Endothelial cell of umbilical vein (primary cell): Measurements from ENCODE around the gene NDUFS2. TPM values are rescaled to one million over a fixed set of nuclear protein-coding genes. Genes with fewer than 3 reads are reported as not detected.

Source experiments
- BruUV-seq: library from RNA; stranded (reverse); fragments of 400-500 nt; replicated peaks from 2 replicates; lab custom pipeline; 2021; lab: Mats Ljungman, UMichigan
- CTCF ChIA-PET: fragments of 300-600, 350-600 bp; sonication (Branson Sonifier 250); formaldehyde crosslinking; loops from one replicate; lab custom pipeline; 2021; ENCODE audit warnings: antibody characterized with exemption, inconsistent platforms; lab: Charles Lee
- POLR2A ChIA-PET: fragments of 300-600, 350-600 bp; sonication (Branson Sonifier 250); formaldehyde crosslinking; loops from one replicate; lab custom pipeline; 2021; ENCODE audit warnings: antibody characterized with exemption, inconsistent platforms; lab: Charles Lee
- DNase-seq: peaks from one replicate; pipeline ENCODE4 v3.0.0-alpha.2; 2011; ENCODE audit warnings: low read depth, low spot score
- FAIRE-seq: peaks from 2 replicates; lab custom pipeline; 2011; peaks lifted over from hg19 to GRCh38; lab: Jason Lieb, UNC
- H2AFZ ChIP-seq: 2 replicates; pipeline ENCODE4 v1.6.0; 2012; ENCODE audit warnings: low read depth, low read length, control low read depth, inconsistent platforms
- H3K27ac ChIP-seq: 2 replicates; pipeline ENCODE4 v1.5.1; 2011; ENCODE audit warnings: low read depth, mild to moderate bottlenecking, control low read depth, low read length, moderate library complexity; ENCODE audit not compliant: insufficient read depth
- H3K27me3 ChIP-seq, 2 experiments: 2 replicates each; pipeline versions ENCODE4 v1.6.0 to v1.6.1; 2011; ENCODE audit warnings: low read length in 2 of 2, mixed read lengths in 1 of 2; ENCODE audit not compliant: control insufficient read depth in 2 of 2, insufficient read depth in 2 of 2
- H3K36me3 ChIP-seq, 2 experiments: 2 replicates in 1 of 2; 3 replicates in 1 of 2; pipeline ENCODE4 v1.5.1; 2011; ENCODE audit warnings: low read length in 2 of 2, mild to moderate bottlenecking in 1 of 2, moderate library complexity in 1 of 2; ENCODE audit not compliant: control insufficient read depth in 2 of 2, insufficient read depth in 2 of 2; ENCODE audit errors: extremely low read depth in 1 of 2
- H3K4me1 ChIP-seq: 3 replicates; pipeline ENCODE4 v1.5.1; 2011; ENCODE audit warnings: mild to moderate bottlenecking, low read length; ENCODE audit not compliant: control insufficient read depth, insufficient read depth; ENCODE audit errors: extremely low read depth
- H3K4me2 ChIP-seq: 2 replicates; pipeline ENCODE4 v1.6.1; 2011; ENCODE audit warnings: low read length, control low read depth, mixed read lengths; ENCODE audit not compliant: insufficient read depth
- H3K4me3 ChIP-seq, 3 experiments: fragments of 200-600 bp in 1 of 3; sonication (generic), shearing (Covaris generic) in 1 of 3; replicated peaks in 1 of 3; 2 replicates each; pipeline ENCODE4 v1.5.1; 2011 to 2016; ENCODE audit warnings: control low read depth in 3 of 3, low read length in 3 of 3, mild to moderate bottlenecking in 2 of 3, inconsistent platforms in 1 of 3, low read depth in 1 of 3, moderate library complexity in 1 of 3; ENCODE audit not compliant: insufficient read depth in 1 of 3
- H3K79me2 ChIP-seq: 2 replicates; pipeline ENCODE4 v1.6.0; 2012; ENCODE audit warnings: low read length, inconsistent platforms; ENCODE audit not compliant: control insufficient read depth, insufficient read depth
- H3K9ac ChIP-seq: replicated peaks from 2 replicates; pipeline ENCODE3; 2011; ENCODE audit warnings: low read length, control low read depth; ENCODE audit not compliant: insufficient read depth; ENCODE audit errors: extremely low read depth
- H3K9me1 ChIP-seq: replicated peaks from 3 replicates; pipeline ENCODE4 v1.6.0; 2011; ENCODE audit warnings: mild to moderate bottlenecking, low read length; ENCODE audit not compliant: control insufficient read depth, insufficient read depth; ENCODE audit errors: extremely low read depth
- H3K9me3 ChIP-seq: replicated peaks from 2 replicates; pipeline ENCODE4 v1.5.1; 2012; ENCODE audit warnings: low read length, inconsistent platforms; ENCODE audit not compliant: control insufficient read depth, insufficient read depth
- H4K20me1 ChIP-seq: replicated peaks from 2 replicates; pipeline ENCODE3; 2011; ENCODE audit warnings: mild to moderate bottlenecking, low read length; ENCODE audit not compliant: control insufficient read depth, insufficient read depth; ENCODE audit errors: extremely low read depth
- CTCF ChIP-seq, 2 donors: IDR thresholded peaks; 1 replicate in 1 of 2; 2 replicates in 1 of 2; pipeline ENCODE4 v1.5.1; 2011; ENCODE audit warnings: low read length in 2 of 2, mild to moderate bottlenecking in 2 of 2, moderate library complexity in 2 of 2, control low read depth in 1 of 2, inconsistent platforms in 1 of 2, low read depth in 1 of 2; ENCODE audit not compliant: insufficient read depth in 1 of 2; ENCODE audit errors: extremely low read depth in 1 of 2
- EZH2 ChIP-seq: IDR thresholded peaks from 2 replicates; pipeline ENCODE4 v1.6.1; 2012; ENCODE audit warnings: borderline replicate concordance, low read depth, mild to moderate bottlenecking, moderate library complexity, low read length, inconsistent platforms; ENCODE audit not compliant: severe bottlenecking
- FOS ChIP-seq: IDR thresholded peaks from 2 replicates; pipeline ENCODE4 v1.6.1; 2011; ENCODE audit warnings: mild to moderate bottlenecking, low read length, moderate library complexity, borderline replicate concordance; ENCODE audit not compliant: insufficient read depth
- GATA2 ChIP-seq: IDR thresholded peaks from 2 replicates; pipeline ENCODE4 v1.7.0; 2011; ENCODE audit warnings: low read depth, mild to moderate bottlenecking, moderate library complexity, mixed read lengths, low read length; ENCODE audit not compliant: insufficient read length, insufficient read depth
- JUN ChIP-seq: IDR thresholded peaks from 2 replicates; pipeline ENCODE4 v1.6.1; 2011; ENCODE audit warnings: borderline replicate concordance, low read depth; ENCODE audit not compliant: insufficient read length, insufficient read depth
- MAX ChIP-seq: IDR thresholded peaks from 2 replicates; pipeline ENCODE4 v1.6.1; 2011; ENCODE audit not compliant: insufficient read depth, insufficient read length
- MYC ChIP-seq: IDR thresholded peaks from one replicate; pipeline ENCODE4 v1.6.1; 2011; ENCODE audit warnings: mild to moderate bottlenecking, low read depth, low read length
- POLR2A ChIP-seq: IDR thresholded peaks from 2 replicates; pipeline ENCODE4 v1.6.1; 2012; ENCODE audit warnings: low read depth, mild to moderate bottlenecking, control low read depth, low read length
- POLR2AphosphoS5 ChIP-seq: IDR thresholded peaks from 2 replicates; pipeline ENCODE4 v1.6.1; 2012; ENCODE audit warnings: low read depth, mild to moderate bottlenecking, control low read depth, low read length, moderate library complexity; ENCODE audit not compliant: insufficient read depth
- dilution Hi-C: fragments of 300-500 bp; cut with MboI; formaldehyde crosslinking; loops from one replicate; pipeline ENCODE4 v1.15.0; 2019; ENCODE audit warnings: low sequenced_read_pairs; ENCODE audit not compliant: extremely low pct_ligation_motif_present
- intact Hi-C: fragments of 100-400 bp; cut with micrococcal nuclease; formaldehyde crosslinking; loops from one replicate; pipeline ENCODE4 v1.10.0; 2022
- polyA plus RNA-seq, 4 experiments: library from polyadenylated mRNA; depleted of rRNA in 3 of 4; stranded (reverse) in 3 of 4; unstranded in 1 of 4; fragments of >200 nt; gene quantifications; 2 replicates each; pipeline versions ENCODE4 v1.2.1 to v1.2.3, GENCODE V29; 2011 to 2012; ENCODE audit warnings: missing spikeins in 1 of 4
- total RNA-seq: library from RNA; stranded (reverse); gene quantifications from 2 replicates; pipeline ENCODE4 v1.2.3, GENCODE V29; 2021

The NDUFS2 gene
- total and polyA plus RNA-seq, 2 donors (not counting 3 experiments of a cell fraction or from before 2014, with no cell fraction given): 95.1 to 130 TPM

- Histone ChIP-seq H3K4me3 (no peak overlapping the region), H2AFZ (no peak overlapping the region), H3K36me3 (peaks cover 2 to 11% of the 10 kb centered on the region in 2 experiments), H4K20me1 (no peaks in the 10 kb centered on the region), H3K79me2 (peaks cover 7% of the 10 kb centered on the region), H3K27ac (no peak overlapping the region), H3K9ac (no peak overlapping the region), H3K9me1 (no peaks in the 10 kb centered on the region), H3K9me3 (no peaks in the 10 kb centered on the region), H3K27me3 (no peaks in the 10 kb centered on the region), H3K4me1 (peaks cover 20% of the 10 kb centered on the region), H3K4me2 (no peak overlapping the region)
- ChIA-PET POLR2A (no interaction called here), CTCF (interaction anchor here (1.0 kb wide), 1 partner anchor 9 kb away, joined by 3 read pairs; no protein-coding TSS in a partner anchor)
- intact Hi-C loops: no loop called here
- no TSS peak for BruUV-seq
- FAIRE-seq (no peak), DNase-seq (no peak)
- dilution Hi-C loops: no loop called here
- TF ChIP-seq MAX (no peak), EZH2 (no peak), MYC (no peak), FOS (no peak), POLR2A (no peak), JUN (no peak), CTCF (IDR thresholded peaks at IDR 0.05; ENCODE audit: extremely low read depth in 1 of 2, insufficient read depth in 1 of 2, low read depth in 1 of 2, low read length in 2 of 2) (no peak), GATA2 (no peak), POLR2AphosphoS5 (no peak)
Observed at GRCh38 chr1:161162052-161162451, 40.1 kb upstream of the NDUFS2 start.
